AG09319 (cell line): ENCODE data around the gene SENP7.

Experiments
- DNase-seq: peaks from one replicate; pipeline ENCODE4 v3.0.0-alpha.2; 2010; ENCODE audit warnings: low read depth; ENCODE audit errors: extremely low read depth
- TF ChIP-seq, protein P1 (sequence below): IDR thresholded peaks from 2 replicates; pipeline ENCODE4 v1.5.1; 2011; ENCODE audit warnings: low read depth, mild to moderate bottlenecking, inconsistent platforms, low read length, moderate library complexity

Gene SENP7

DNA sequence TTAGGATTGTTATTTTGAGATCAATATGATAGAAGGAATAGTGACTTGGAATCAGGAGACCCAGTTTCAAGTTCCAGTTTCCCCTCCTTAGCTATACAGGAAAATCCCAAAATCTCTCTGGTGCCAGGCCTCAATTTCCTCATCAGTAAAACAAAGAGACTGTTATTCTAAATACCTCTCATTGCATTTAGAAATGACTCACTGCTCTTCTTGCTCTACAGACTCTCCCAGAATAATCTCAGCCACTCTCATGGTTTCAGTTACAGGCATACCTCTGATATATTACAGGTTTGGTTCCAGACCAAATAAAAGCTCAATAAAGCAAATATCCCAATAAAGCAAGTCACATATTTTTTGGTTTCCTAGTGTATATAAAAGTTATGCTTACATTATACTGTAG is 221.0 kb downstream of the SENP7 start:
- no peak for DNase-seq

DNA sequence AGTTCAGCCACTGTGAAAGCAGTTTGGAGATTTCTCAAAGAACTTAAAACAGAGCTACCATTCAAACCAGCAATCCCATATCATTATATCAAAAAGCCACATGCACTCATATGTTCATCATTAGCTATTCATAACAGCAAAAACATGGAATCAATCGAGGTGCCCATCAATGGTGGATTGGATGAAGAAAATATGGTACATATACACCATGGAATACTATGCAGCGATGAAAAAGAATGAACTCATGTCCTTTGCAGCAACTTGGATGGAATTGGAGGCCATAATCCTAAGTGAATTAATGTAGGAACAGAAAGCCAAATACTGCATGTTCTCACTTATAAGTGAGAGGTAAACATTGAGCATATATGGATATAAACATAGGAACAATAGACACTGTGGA is 224.7 kb downstream of the SENP7 start:
- TF ChIP-seq, protein P1, sequence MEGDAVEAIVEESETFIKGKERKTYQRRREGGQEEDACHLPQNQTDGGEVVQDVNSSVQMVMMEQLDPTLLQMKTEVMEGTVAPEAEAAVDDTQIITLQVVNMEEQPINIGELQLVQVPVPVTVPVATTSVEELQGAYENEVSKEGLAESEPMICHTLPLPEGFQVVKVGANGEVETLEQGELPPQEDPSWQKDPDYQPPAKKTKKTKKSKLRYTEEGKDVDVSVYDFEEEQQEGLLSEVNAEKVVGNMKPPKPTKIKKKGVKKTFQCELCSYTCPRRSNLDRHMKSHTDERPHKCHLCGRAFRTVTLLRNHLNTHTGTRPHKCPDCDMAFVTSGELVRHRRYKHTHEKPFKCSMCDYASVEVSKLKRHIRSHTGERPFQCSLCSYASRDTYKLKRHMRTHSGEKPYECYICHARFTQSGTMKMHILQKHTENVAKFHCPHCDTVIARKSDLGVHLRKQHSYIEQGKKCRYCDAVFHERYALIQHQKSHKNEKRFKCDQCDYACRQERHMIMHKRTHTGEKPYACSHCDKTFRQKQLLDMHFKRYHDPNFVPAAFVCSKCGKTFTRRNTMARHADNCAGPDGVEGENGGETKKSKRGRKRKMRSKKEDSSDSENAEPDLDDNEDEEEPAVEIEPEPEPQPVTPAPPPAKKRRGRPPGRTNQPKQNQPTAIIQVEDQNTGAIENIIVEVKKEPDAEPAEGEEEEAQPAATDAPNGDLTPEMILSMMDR: no peak
- no peak for DNase-seq

More for the DNA sequence above, 221.0 kb downstream of the SENP7 start:
- TF ChIP-seq, protein P1: no peak

DNA sequence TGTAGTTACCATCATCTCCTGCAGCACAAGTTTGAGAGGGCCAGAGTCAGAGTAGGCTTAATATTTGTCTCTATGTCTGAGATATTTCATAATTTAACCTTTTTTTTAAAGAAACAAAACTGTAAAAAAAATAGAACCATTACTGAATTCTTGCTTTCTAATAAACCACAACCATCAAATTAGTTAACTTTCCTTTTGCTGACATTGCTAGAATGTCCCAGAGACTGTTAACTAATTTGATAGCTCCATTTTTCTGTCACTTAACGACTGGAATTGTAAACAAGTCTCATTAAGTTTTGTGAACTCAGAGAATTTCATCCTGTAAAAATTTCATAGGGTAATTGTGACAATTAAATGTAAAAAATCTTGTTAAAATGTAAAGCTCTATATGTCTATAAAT is 228.3 kb downstream of the SENP7 start:
- TF ChIP-seq, protein P1: no peak
- DNase-seq: no peak

DNA sequence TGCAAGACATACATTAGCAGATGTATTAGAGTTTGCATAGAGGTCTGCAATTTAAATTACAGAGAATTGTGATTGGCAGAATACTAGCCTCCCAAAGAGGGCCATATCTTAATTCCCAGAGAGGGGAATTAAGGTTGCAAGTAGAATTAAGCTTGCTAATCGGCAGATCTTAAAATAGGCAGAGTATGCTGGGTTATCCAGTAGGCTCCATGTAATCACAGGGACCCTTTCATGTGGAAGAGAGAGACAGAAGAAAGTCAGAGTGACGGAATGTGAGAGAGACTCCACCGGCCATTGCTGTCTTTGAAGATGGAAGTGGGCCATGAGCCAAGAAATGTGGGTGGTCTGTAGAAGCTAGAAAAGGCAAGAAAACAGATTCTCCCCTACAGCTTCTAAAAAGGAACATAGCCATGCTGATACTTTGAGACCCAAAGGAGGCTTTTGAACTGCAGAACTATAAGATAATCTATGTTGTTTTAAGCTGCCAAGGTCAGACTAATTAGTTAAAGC is 231.4 kb downstream of the SENP7 start:
- no peak for DNase-seq
- TF ChIP-seq, protein P1: no peak

DNA sequence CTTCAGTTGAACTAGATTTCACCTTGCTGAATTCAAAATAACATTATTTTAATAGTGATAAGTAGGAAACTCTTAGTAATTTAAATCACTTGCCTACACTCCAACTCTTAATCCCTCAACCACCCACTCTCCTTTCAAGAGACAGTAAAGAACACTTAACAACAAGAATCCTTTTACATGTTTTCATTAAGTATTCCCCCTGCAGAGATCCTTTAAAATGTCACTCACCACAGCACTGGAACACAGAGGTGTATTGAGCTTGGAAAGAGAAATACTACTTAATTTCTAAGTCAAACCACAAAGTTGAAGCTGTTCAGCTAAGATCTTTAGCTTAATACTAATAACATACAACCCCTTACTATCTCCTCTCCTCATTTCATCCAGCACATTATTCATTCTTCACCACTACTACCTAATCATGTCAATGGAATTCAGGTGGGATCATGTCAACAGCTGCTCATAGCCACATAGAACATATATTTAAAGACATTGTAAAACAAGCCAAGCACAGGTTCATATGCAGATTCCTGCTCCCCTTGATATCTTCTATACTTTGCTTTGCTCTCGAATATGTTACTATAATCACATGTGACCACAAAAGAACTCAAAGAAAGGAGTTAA is 233.1 kb downstream of the SENP7 start:
- DNase-seq: no peak
- TF ChIP-seq, protein P1: no peak

DNA sequence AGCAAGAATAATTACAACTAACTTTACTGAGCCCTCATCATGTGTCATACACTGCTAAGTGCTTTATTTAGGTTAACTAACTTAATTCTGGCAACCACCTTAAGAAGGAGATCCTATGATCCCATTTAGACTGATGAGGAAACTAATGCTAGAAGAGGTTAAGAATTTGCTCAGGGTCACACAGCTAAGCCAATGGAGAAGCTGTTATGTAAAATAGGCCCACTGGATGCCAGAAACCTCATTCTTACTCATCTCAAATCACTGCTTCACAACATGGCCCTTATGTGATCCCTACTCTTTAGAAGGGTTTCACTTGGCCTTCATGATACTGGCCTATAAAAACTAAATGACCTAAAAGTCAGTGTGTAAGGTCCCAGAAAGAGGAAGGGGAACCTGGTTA is 233.8 kb downstream of the SENP7 start:
- no peak for DNase-seq
- TF ChIP-seq, protein P1: no peak

DNA sequence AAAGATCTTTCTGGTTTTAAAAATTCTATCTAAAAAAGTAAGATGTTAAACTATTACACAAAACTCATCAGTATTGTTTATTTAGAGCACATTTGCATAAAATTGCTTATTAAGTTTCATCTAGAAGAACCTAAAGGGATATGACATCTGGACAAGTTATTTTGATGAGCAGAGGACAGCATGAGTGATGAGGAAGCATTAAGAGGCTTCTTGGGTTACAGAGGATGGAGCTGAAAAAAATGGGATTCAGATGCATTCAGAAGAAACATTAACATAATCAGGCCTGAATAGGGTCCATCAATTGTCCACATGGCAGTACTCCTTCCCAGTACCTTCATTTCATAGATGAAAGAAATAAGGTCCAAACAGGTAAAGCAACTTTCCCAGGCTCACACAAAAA is 234.3 kb downstream of the SENP7 start:
- TF ChIP-seq, protein P1: no peak
- no peak for DNase-seq
